Peyer's patch (tissue), 4 donors: ENCODE results near the gene THSD8.

Experiments used
- POLR2A ChIP-seq, 2 donors: fragments of 450-650 bp; IDR thresholded peaks; one replicate each; pipeline ENCODE4 v1.5.1; 2017; ENCODE audit warnings: antibody characterized with exemption in 2 of 2, mild to moderate bottlenecking in 2 of 2, moderate library complexity in 2 of 2
- TF ChIP-seq, protein P1 (sequence below), 6 experiments: fragments of 450-650 bp in 4 of 6; fragments of 200-600 bp in 2 of 6; sonication (generic) in 1 of 6; IDR thresholded peaks; one replicate each; pipeline ENCODE4 v1.5.1; 2017 to 2019; ENCODE audit warnings: antibody characterized with exemption in 6 of 6, mild to moderate bottlenecking in 3 of 6, moderate library complexity in 1 of 6

DNA sequence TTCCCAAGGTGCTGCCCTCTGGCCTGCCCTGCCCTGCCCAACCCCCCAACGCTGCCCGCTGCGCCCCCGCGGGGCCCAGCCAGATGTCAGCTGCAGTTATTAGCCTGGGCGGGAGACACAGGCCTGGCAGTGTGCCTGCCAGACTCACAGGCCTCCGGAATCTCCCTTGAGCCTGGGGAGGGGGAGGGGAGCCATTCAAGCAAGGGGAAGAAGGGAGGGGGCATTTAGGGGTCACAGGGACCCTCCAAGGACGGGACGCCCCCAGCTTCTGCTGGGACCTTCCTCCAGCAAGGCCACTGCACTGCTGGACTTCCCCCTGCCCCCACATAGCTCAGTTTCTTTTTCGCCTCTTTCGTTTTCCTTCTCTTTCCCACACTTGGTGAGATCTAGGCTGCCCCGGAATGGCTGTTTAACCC lies 13.2 kb upstream of the THSD8 start:
- TF ChIP-seq, protein P1, sequence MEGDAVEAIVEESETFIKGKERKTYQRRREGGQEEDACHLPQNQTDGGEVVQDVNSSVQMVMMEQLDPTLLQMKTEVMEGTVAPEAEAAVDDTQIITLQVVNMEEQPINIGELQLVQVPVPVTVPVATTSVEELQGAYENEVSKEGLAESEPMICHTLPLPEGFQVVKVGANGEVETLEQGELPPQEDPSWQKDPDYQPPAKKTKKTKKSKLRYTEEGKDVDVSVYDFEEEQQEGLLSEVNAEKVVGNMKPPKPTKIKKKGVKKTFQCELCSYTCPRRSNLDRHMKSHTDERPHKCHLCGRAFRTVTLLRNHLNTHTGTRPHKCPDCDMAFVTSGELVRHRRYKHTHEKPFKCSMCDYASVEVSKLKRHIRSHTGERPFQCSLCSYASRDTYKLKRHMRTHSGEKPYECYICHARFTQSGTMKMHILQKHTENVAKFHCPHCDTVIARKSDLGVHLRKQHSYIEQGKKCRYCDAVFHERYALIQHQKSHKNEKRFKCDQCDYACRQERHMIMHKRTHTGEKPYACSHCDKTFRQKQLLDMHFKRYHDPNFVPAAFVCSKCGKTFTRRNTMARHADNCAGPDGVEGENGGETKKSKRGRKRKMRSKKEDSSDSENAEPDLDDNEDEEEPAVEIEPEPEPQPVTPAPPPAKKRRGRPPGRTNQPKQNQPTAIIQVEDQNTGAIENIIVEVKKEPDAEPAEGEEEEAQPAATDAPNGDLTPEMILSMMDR (IDR thresholded peaks at IDR 0.05), result peak in 1 of 6 experiments; percentile 14
- peak; percentile 28 to 62 for TF ChIP-seq POLR2A (IDR thresholded peaks at IDR 0.05)
